IMR-90 (cell line): ENCODE measurements around the gene VAV3. TPM values are rescaled to one million over a fixed set of nuclear protein-coding genes. Genes with fewer than 3 reads are reported as not detected.

Experiments used
- ATAC-seq: fragments of 200-7000 bp; cut with Tn5 transposase; 2 replicates; pipeline ENCODE4 v1.9.1; 2020; ENCODE audit warnings: low read depth, mild to moderate bottlenecking, moderate library complexity
- BruUV-seq: library from RNA; stranded (reverse); fragments of 400-500 nt; replicated peaks from 2 replicates; lab custom pipeline; 2021; lab: Mats Ljungman, UMichigan
- CTCF ChIA-PET: fragments of 300-600 bp; formaldehyde crosslinking; extraction: SDS; loops from one replicate; lab custom pipeline; 2021; ENCODE audit warnings: antibody characterized with exemption; lab: Yijun Ruan, JAX
- POLR2A ChIA-PET: fragments of 300-600 bp; sonication (Branson Sonifier 250); formaldehyde crosslinking; loops from one replicate; lab custom pipeline; 2022; ENCODE audit warnings: antibody characterized with exemption; ENCODE audit not compliant: unreplicated experiment; lab: Charles Lee
- DNase-seq: peaks from one replicate; pipeline ENCODE4 v3.0.0; 2013
- H2AFZ ChIP-seq: replicated peaks from 2 replicates; pipeline ENCODE3; 2013; ENCODE audit warnings: low read length, mild to moderate bottlenecking; ENCODE audit not compliant: poor library complexity
- H2AK5ac ChIP-seq: 2 replicates; pipeline ENCODE4 v1.6.1; 2013; ENCODE audit warnings: low read depth, low read length, inconsistent platforms
- H2AK9ac ChIP-seq: replicated peaks from 2 replicates; pipeline ENCODE3; 2013; ENCODE audit warnings: mild to moderate bottlenecking, low read depth, low read length, moderate library complexity; ENCODE audit not compliant: poor library complexity
- H2BK120ac ChIP-seq: 2 replicates; pipeline ENCODE4 v1.6.1; 2013; ENCODE audit warnings: low read depth, low read length, inconsistent platforms
- H2BK15ac ChIP-seq: 3 replicates; pipeline ENCODE4 v1.6.1; 2013; ENCODE audit warnings: low read depth, low read length, inconsistent platforms
- H2BK20ac ChIP-seq: 2 replicates; pipeline ENCODE4 v1.6.1; 2013; ENCODE audit warnings: low read depth, mild to moderate bottlenecking, inconsistent platforms, low read length, moderate library complexity
- H2BK5ac ChIP-seq: 2 replicates; pipeline ENCODE4 v1.6.1; 2013; ENCODE audit warnings: mild to moderate bottlenecking, low read depth, low read length, inconsistent platforms; ENCODE audit not compliant: poor library complexity, severe bottlenecking
- H3K14ac ChIP-seq: replicated peaks from 2 replicates; pipeline ENCODE4 v1.6.1; 2013; ENCODE audit warnings: low read depth, low read length, inconsistent platforms
- H3K18ac ChIP-seq: 2 replicates; pipeline ENCODE4 v1.6.1; 2013; ENCODE audit warnings: low read depth, low read length, control low read depth
- H3K23ac ChIP-seq: 2 replicates; pipeline ENCODE4 v1.6.1; 2013; ENCODE audit warnings: low read depth, low read length, inconsistent platforms
- H3K27ac ChIP-seq: 2 replicates; pipeline ENCODE4 v1.5.1; 2013; ENCODE audit warnings: mild to moderate bottlenecking, control low read depth, low read length; ENCODE audit not compliant: insufficient read depth
- H3K27me3 ChIP-seq: 2 replicates; pipeline ENCODE4 v1.6.1; 2013; ENCODE audit warnings: low read length; ENCODE audit not compliant: control insufficient read depth, insufficient read depth
- H3K36me3 ChIP-seq: 2 replicates; pipeline ENCODE4 v1.6.1; 2013; ENCODE audit warnings: low read length, mixed read lengths; ENCODE audit not compliant: control insufficient read depth, insufficient read depth
- H3K4ac ChIP-seq: 2 replicates; pipeline ENCODE4 v1.6.1; 2013; ENCODE audit warnings: low read depth, low read length, inconsistent platforms
- H3K4me1 ChIP-seq: 2 replicates; pipeline ENCODE4 v1.6.1; 2013; ENCODE audit warnings: low read length, mixed read lengths; ENCODE audit not compliant: control insufficient read depth, insufficient read depth
- H3K4me2 ChIP-seq: 2 replicates; pipeline ENCODE4 v1.6.1; 2013; ENCODE audit warnings: low read depth, mild to moderate bottlenecking, control low read depth, low read length, moderate library complexity
- H3K4me3 ChIP-seq: 2 replicates; pipeline ENCODE4 v1.5.1; 2013; ENCODE audit warnings: low read depth, mild to moderate bottlenecking, control low read depth, low read length, moderate library complexity; ENCODE audit not compliant: insufficient read depth
- H3K56ac ChIP-seq: 2 replicates; pipeline ENCODE4 v1.6.1; 2013; ENCODE audit warnings: low read length, inconsistent platforms; ENCODE audit not compliant: insufficient read depth; ENCODE audit errors: extremely low read depth
- H3K79me1 ChIP-seq, 2 experiments: 2 replicates each; pipeline ENCODE4 v1.6.1; 2013; ENCODE audit warnings: low read length in 2 of 2, inconsistent platforms in 1 of 2, low read depth in 1 of 2
- H3K9ac ChIP-seq: 2 replicates; pipeline ENCODE4 v1.6.1; 2013; ENCODE audit warnings: low read depth, low read length, control low read depth
- H3K9me1 ChIP-seq: 2 replicates; pipeline ENCODE4 v1.6.1; 2013; ENCODE audit warnings: low read length, inconsistent platforms; ENCODE audit not compliant: insufficient read depth
- H3K9me3 ChIP-seq: 2 replicates; pipeline ENCODE4 v1.6.1; 2013; ENCODE audit warnings: low read length; ENCODE audit not compliant: control insufficient read depth, insufficient read depth
- H4K20me1 ChIP-seq: 2 replicates; pipeline ENCODE4 v1.6.1; 2013; ENCODE audit warnings: low read length, inconsistent platforms; ENCODE audit not compliant: insufficient read depth
- H4K5ac ChIP-seq: 2 replicates; pipeline ENCODE4 v1.6.1; 2013; ENCODE audit warnings: mild to moderate bottlenecking, low read depth, low read length, control low read depth
- H4K8ac ChIP-seq, 2 experiments: 2 replicates each; pipeline ENCODE4 v1.6.1; 2013; ENCODE audit warnings: low read depth in 2 of 2, low read length in 2 of 2, control low read depth in 1 of 2, inconsistent platforms in 1 of 2
- H4K91ac ChIP-seq: 2 replicates; pipeline ENCODE4 v1.6.1; 2013; ENCODE audit warnings: low read depth, low read length, inconsistent platforms; ENCODE audit not compliant: insufficient read depth
- CEBPB ChIP-seq: IDR thresholded peaks from 2 replicates; pipeline ENCODE4 v1.6.1; 2012; ENCODE audit warnings: low read depth, low read length, improper control_type of control experiment
- CHD1 ChIP-seq: IDR thresholded peaks from 2 replicates; pipeline ENCODE4 v1.6.1; 2012; ENCODE audit warnings: low read depth, low read length, improper control_type of control experiment
- FOS ChIP-seq: fragments of 150-350 bp; IDR thresholded peaks from 2 replicates; pipeline ENCODE4 v1.6.1; 2016; ENCODE audit warnings: low read depth, low read length
- MAZ ChIP-seq: IDR thresholded peaks from 2 replicates; pipeline ENCODE4 v1.6.1; 2012; ENCODE audit warnings: low read depth, mild to moderate bottlenecking, low read length, improper control_type of control experiment, moderate library complexity, borderline replicate concordance
- MXI1 ChIP-seq: IDR thresholded peaks from 2 replicates; pipeline ENCODE4 v1.6.1; 2012; ENCODE audit warnings: low read depth, mild to moderate bottlenecking, low read length, moderate library complexity, borderline replicate concordance
- POLR2A ChIP-seq: IDR thresholded peaks from 2 replicates; pipeline ENCODE4 v1.6.1; 2012; ENCODE audit warnings: mild to moderate bottlenecking, low read depth, low read length
- RAD21 ChIP-seq: IDR thresholded peaks from 2 replicates; pipeline ENCODE4 v1.6.1; 2012; ENCODE audit warnings: low read length, improper control_type of control experiment
- RCOR1 ChIP-seq: IDR thresholded peaks from 2 replicates; pipeline ENCODE4 v1.6.1; 2012; ENCODE audit warnings: mild to moderate bottlenecking, low read length, improper control_type of control experiment; ENCODE audit not compliant: insufficient replicate concordance
- RFX5 ChIP-seq: IDR thresholded peaks from 2 replicates; pipeline ENCODE4 v1.8.0; 2012; ENCODE audit warnings: low read depth, mild to moderate bottlenecking, low read length, moderate library complexity
- WGBS, 2 experiments: methylation state at CpG; one replicate each; pipeline versions ENCODE4 v1.1.5 to v1.1.7; 2013; ENCODE audit warnings: missing lambda C conversion rate in 2 of 2; ENCODE audit not compliant: insufficient read length in 1 of 2; ENCODE audit errors: extremely low coverage in 2 of 2; 5-methylcytosine and 5-hydroxymethylcytosine counted together
- dilution Hi-C: fragments of 300-500 bp; cut with HindIII; formaldehyde crosslinking; loops from one replicate; pipeline ENCODE4 v1.14.3; 2018; ENCODE audit warnings: low sequenced_read_pairs; ENCODE audit not compliant: unreplicated experiment
- in situ Hi-C: fragments of 300-500 bp; cut with MboI; formaldehyde crosslinking; loops from 3 replicates; pipeline ENCODE4 v1.14.3; 2019; ENCODE audit warnings: low sequenced_read_pairs, inconsistent platforms, mixed read lengths
- intact Hi-C: fragments of 100-400 bp; cut with micrococcal nuclease; formaldehyde crosslinking; loops from 2 replicates; pipeline ENCODE4 v1.10.0; 2022
- polyA plus RNA-seq, 3 experiments: library from polyadenylated mRNA; depleted of rRNA; stranded (reverse); fragments of >200 nt; gene quantifications; 2 replicates each; pipeline ENCODE4 v1.2.3, GENCODE V29; 2012; ENCODE audit warnings: low replicate concordance in 1 of 3
- total RNA-seq: library from RNA; depleted of rRNA; stranded (reverse); fragments of >200 nt; gene quantifications from 2 replicates; pipeline ENCODE4 v1.2.3, GENCODE V29; 2012
- TF ChIP-seq, protein P1 (sequence below): fragments of 150-350 bp; IDR thresholded peaks from 2 replicates; pipeline ENCODE4 v1.6.1; 2017; ENCODE audit warnings: mild to moderate bottlenecking, antibody characterized with exemption, low read length, low read depth

VAV3 gene
- total and polyA plus RNA-seq, 2 of the 4 experiments (the other 2 are of a cell fraction): 0.12 to 0.18 TPM

DNA sequence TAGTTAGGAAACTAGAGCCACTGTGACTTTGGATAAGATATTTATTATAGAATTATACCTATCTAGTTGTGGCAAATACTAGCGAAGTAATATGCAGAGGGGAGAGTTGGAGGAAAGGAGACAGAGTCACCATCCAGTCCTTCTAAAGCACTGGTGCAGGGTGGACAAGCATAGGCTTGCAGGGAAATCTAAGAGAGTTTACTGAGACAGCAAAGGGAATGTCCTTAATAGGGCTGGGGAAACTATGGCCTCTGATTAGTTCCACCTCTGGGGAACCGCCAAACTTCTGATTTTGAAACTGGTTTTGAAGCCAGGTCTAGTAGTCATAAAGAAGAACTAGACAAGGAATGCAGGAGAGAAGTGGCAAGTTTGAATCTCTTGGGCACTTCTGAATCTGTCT lies 407.9 kb downstream of the VAV3 start:
- Histone ChIP-seq H4K8ac (no peak overlapping the region), H2BK15ac (no peak overlapping the region), H3K9me1 (no peaks in the 10 kb centered on the region), H4K91ac (no peak overlapping the region), H4K20me1 (no peaks in the 10 kb centered on the region), H2AK9ac (no peak overlapping the region), H3K4me1 (no peaks in the 10 kb centered on the region), H3K4me2 (no peak overlapping the region), H3K27me3 (no peaks in the 10 kb centered on the region), H3K18ac (no peak overlapping the region), H3K4ac (no peak overlapping the region), H3K79me1 (no peaks in the 10 kb centered on the region), H3K4me3 (no peak overlapping the region), H2BK20ac (no peak overlapping the region), H2AFZ (no peak overlapping the region), H2BK120ac (no peak overlapping the region), H2BK5ac (no peak overlapping the region), H3K27ac (no peak overlapping the region), H4K5ac (no peak overlapping the region), H2AK5ac (no peak overlapping the region), H3K9me3 (no peaks in the 10 kb centered on the region), H3K14ac (no peak overlapping the region), H3K23ac (no peak overlapping the region), H3K36me3 (no peaks in the 10 kb centered on the region), H3K56ac (no peak overlapping the region), H3K9ac (no peak overlapping the region)
- no peak for DNase-seq
- dilution Hi-C loops (no loop called here), in situ Hi-C loops (no loop called here), intact Hi-C loops (no loop called here)
- BruUV-seq: no TSS peak
- no peak for ATAC-seq
- ChIA-PET CTCF (no interaction called here), POLR2A (no interaction called here)
- TF ChIP-seq POLR2A (no peak), MAZ (no peak), RAD21 (no peak), RCOR1 (no peak), CHD1 (no peak), MXI1 (no peak), CEBPB (no peak), RFX5 (no peak), FOS (no peak)
- TF ChIP-seq, protein P1, sequence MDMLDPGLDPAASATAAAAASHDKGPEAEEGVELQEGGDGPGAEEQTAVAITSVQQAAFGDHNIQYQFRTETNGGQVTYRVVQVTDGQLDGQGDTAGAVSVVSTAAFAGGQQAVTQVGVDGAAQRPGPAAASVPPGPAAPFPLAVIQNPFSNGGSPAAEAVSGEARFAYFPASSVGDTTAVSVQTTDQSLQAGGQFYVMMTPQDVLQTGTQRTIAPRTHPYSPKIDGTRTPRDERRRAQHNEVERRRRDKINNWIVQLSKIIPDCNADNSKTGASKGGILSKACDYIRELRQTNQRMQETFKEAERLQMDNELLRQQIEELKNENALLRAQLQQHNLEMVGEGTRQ: no peak
- 40% methylated on average over 1 of the region's 2 CpGs; no CpG with 5 or more reads in 1 of the 2 experiments for WGBS, 2 experiments
